ENCODE measurements around the gene PRKCA. TPM values are rescaled to one million over a fixed set of nuclear protein-coding genes. Genes with fewer than 3 reads are reported as not detected.

The PRKCA gene
- total RNA-seq, 2 donors from 2014 or later, result 6.5 to 6.6 TPM

- DNase-seq (no peak), ATAC-seq (no peak)
- Histone ChIP-seq H3K4me3 (no peak overlapping the region), H3K27ac (no peak overlapping the region), H3K36me3 (replicated peaks in 1 of 2; ENCODE audit: insufficient read depth in 1 of 2, low read depth in 2 of 2) (no peaks in the 10 kb centered on the region), H3K27me3 (no peaks in the 10 kb centered on the region), H3K9me3 (no peaks in the 10 kb centered on the region), H3K4me1 (no peaks in the 10 kb centered on the region)
- no peak for TF ChIP-seq POLR2A (IDR thresholded peaks at IDR 0.05)
- TF ChIP-seq, protein P1, sequence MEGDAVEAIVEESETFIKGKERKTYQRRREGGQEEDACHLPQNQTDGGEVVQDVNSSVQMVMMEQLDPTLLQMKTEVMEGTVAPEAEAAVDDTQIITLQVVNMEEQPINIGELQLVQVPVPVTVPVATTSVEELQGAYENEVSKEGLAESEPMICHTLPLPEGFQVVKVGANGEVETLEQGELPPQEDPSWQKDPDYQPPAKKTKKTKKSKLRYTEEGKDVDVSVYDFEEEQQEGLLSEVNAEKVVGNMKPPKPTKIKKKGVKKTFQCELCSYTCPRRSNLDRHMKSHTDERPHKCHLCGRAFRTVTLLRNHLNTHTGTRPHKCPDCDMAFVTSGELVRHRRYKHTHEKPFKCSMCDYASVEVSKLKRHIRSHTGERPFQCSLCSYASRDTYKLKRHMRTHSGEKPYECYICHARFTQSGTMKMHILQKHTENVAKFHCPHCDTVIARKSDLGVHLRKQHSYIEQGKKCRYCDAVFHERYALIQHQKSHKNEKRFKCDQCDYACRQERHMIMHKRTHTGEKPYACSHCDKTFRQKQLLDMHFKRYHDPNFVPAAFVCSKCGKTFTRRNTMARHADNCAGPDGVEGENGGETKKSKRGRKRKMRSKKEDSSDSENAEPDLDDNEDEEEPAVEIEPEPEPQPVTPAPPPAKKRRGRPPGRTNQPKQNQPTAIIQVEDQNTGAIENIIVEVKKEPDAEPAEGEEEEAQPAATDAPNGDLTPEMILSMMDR (IDR thresholded peaks at IDR 0.05), result no peak
- intact Hi-C loops (cut with DNase I), result no loop called here
- WGBS, 2 donors, result 52 to 56% methylated on average over 2 of the region's 2 CpGs
Observed at GRCh38 chr17:66704858-66705520, 402.6 kb downstream of the PRKCA start.

- no peak for TF ChIP-seq POLR2A (IDR thresholded peaks at IDR 0.05)
- TF ChIP-seq, protein P1 (IDR thresholded peaks at IDR 0.05), result no peak
- peaks cover 9% of the 10 kb centered on the region for H3K4me1 ChIP-seq
- no peak for ATAC-seq
- WGBS, 2 donors, result 81 to 93% methylated on average over 1 of the region's 1 CpG
- no peaks in the 10 kb centered on the region for H3K27me3 ChIP-seq
- intact Hi-C loops (cut with DNase I), result no loop called here
- no peaks in the 10 kb centered on the region for H3K36me3 ChIP-seq (replicated peaks in 1 of 2; ENCODE audit: insufficient read depth in 1 of 2, low read depth in 2 of 2)
- no peaks in the 10 kb centered on the region for H3K9me3 ChIP-seq
- DNase-seq, result no peak
- H3K4me3 ChIP-seq, result no peak overlapping the region
- H3K27ac ChIP-seq, result no peak overlapping the region
Observed at GRCh38 chr17:66706851-66707450, 404.5 kb downstream of the PRKCA start.

GRCh38 chr17:66711401-66711800, 409.0 kb downstream of the PRKCA start:
- no peaks in the 10 kb centered on the region for H3K36me3 ChIP-seq (replicated peaks in 1 of 2; ENCODE audit: insufficient read depth in 1 of 2, low read depth in 2 of 2)
- H3K4me1 ChIP-seq, result peaks cover 22% of the 10 kb centered on the region
- intact Hi-C loops (cut with DNase I), result no loop called here
- no peaks in the 10 kb centered on the region for H3K27me3 ChIP-seq
- no peak for DNase-seq
- ATAC-seq, result no peak
- TF ChIP-seq, protein P1 (IDR thresholded peaks at IDR 0.05), result no peak
- TF ChIP-seq POLR2A (IDR thresholded peaks at IDR 0.05), result no peak
- no peaks in the 10 kb centered on the region for H3K9me3 ChIP-seq
- H3K27ac ChIP-seq, result peak overlapping the region; percentile 62 to 75 (median 70)
- H3K4me3 ChIP-seq, result no peak overlapping the region
- WGBS, 2 donors, result 40 to 44% methylated on average over 8 of the region's 8 CpGs

- ATAC-seq (peak; percentile 94), DNase-seq (peak; percentile 82 to 90 (median 88))
- peak overlapping the region; percentile 62 to 75 (median 70) for H3K27ac ChIP-seq
- intact Hi-C loops (cut with DNase I), result no loop called here
- H3K9me3 ChIP-seq, result no peaks in the 10 kb centered on the region
- peaks cover 22% of the 10 kb centered on the region for H3K4me1 ChIP-seq
- H3K27me3 ChIP-seq, result no peaks in the 10 kb centered on the region
- TF ChIP-seq, protein P1 (IDR thresholded peaks at IDR 0.05), result peak in 1 of 7 experiments; percentile 8
- TF ChIP-seq POLR2A (IDR thresholded peaks at IDR 0.05), result peak in 1 of 3 donors; percentile 17
- no peaks in the 10 kb centered on the region for H3K36me3 ChIP-seq (replicated peaks in 1 of 2; ENCODE audit: insufficient read depth in 1 of 2, low read depth in 2 of 2)
- H3K4me3 ChIP-seq, result no peak overlapping the region
- WGBS, 2 donors, result 41 to 52% methylated on average over 2 of the region's 2 CpGs
Observed at GRCh38 chr17:66711881-66712321, 409.5 kb downstream of the PRKCA start.
